Epithelial cell of esophagus (primary cell): ENCODE results near the gene ADAMTS20.
A peak's percentile ranks its signal among the peaks of the same experiment; 100 is the strongest.

ENCODE experiments used
- DNase-seq: peaks from one replicate; pipeline ENCODE4 v3.0.0; 2010; ENCODE audit warnings: low read depth
- H3K4me3 ChIP-seq: 2 replicates; pipeline ENCODE4 v1.5.1; 2011; ENCODE audit warnings: mild to moderate bottlenecking, low read length, control low read depth
- TF ChIP-seq, protein P1 (sequence below): IDR thresholded peaks from 2 replicates; pipeline ENCODE4 v1.5.1; 2011; ENCODE audit warnings: low read depth, mild to moderate bottlenecking, low read length, control low read depth, inconsistent platforms; ENCODE audit not compliant: insufficient read depth; ENCODE audit errors: missing control alignments

The ADAMTS20 gene

GRCh38 chr12:43336962-43337555, 214.9 kb downstream of the ADAMTS20 start:
- peak; percentile 40 for DNase-seq
- TF ChIP-seq, protein P1, sequence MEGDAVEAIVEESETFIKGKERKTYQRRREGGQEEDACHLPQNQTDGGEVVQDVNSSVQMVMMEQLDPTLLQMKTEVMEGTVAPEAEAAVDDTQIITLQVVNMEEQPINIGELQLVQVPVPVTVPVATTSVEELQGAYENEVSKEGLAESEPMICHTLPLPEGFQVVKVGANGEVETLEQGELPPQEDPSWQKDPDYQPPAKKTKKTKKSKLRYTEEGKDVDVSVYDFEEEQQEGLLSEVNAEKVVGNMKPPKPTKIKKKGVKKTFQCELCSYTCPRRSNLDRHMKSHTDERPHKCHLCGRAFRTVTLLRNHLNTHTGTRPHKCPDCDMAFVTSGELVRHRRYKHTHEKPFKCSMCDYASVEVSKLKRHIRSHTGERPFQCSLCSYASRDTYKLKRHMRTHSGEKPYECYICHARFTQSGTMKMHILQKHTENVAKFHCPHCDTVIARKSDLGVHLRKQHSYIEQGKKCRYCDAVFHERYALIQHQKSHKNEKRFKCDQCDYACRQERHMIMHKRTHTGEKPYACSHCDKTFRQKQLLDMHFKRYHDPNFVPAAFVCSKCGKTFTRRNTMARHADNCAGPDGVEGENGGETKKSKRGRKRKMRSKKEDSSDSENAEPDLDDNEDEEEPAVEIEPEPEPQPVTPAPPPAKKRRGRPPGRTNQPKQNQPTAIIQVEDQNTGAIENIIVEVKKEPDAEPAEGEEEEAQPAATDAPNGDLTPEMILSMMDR = peak; percentile 49
- no peak overlapping the region for H3K4me3 ChIP-seq

DNA sequence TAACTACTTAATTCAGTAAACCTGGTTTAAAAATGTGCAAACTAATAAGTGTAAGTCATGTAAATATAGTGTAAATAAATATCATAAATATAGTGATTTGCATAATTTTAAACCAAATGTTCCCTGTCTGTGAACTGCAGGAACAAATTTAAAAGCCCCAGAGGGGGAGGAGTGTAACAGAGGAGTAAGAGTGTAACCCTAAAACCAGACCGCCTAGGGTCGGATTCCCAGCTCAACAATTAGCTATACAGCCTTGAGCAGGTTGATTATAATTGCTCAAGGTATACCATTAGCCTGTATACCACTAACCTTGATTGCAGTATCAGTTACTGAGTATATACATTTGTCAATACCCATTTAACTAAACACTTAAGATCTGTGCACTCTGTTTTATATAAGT, 218.4 kb downstream of the ADAMTS20 start:
- TF ChIP-seq, protein P1 = no peak
- no peak overlapping the region for H3K4me3 ChIP-seq
- no peak for DNase-seq

DNA sequence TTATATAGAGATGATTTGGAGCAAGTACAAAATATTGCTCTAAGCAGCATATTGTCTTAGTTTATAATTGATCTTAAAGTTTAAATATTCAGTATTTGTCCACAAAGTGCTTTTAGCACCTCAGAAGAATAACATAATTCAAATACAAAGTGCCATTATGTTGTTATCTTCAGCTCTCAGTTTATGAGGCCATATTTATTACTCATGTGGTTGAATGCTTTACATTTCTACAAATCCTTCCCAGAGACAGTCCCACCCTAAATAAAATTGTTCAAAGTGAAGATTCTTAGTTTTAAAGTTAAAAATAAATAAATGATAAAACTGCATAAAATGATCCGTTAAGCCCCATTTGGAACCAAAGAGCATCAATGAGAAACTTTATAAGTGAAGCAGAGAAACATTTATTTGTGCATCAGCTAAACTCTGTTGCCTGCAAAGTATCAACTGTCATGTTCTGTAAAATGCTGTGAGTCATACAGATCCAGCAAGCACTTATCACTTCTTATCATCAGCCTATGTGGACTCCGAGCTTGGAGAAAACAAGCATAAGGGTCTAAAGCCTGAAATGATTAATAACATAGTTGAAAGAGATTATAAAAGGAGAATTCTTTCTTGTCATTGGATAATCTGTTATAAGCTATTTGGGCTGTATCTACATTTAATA, 218.9 kb downstream of the ADAMTS20 start:
- TF ChIP-seq, protein P1 = no peak
- H3K4me3 ChIP-seq = no peak overlapping the region
- peak; percentile 27 for DNase-seq

DNA sequence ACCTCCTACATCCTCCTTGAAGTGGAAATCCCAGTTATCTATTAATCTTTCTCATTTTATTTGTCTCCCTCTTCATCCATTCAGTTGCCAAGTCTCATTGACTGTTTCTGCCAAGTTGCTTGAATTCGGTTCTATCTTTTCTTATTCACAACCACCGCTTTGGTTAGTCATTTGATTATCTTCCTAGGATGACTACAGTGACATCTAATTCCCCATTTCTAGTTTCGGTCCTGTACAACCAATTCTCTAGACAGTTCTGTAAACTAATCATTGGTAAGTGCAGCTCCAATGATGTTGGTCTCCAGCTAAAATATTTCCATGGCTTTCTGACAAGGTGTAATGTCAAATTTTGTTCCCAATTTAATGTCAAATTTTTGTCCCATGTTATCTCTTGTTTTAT, 220.1 kb downstream of the ADAMTS20 start:
- TF ChIP-seq, protein P1 = no peak
- no peak for DNase-seq
- H3K4me3 ChIP-seq = no peak overlapping the region

DNA sequence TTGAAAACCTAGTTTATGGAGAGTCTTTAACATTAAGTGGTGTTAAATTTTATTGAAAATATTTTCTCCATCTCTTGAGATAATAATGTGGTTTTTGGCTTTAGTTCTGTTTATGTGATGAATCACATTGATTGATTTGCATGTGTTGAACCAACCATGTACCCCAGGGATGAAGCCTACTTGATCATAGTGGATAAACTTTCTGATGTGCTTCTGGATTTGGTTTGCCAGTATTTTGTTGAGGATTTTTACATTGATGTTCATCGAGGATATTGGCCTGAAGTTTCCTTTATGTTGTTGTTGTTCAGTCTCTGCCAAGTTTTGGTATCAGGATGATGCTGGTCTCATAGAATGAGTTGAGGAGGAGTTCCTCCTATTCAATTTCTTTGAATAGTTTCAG, 222.6 kb downstream of the ADAMTS20 start:
- no peak overlapping the region for H3K4me3 ChIP-seq
- no peak for DNase-seq
- TF ChIP-seq, protein P1 = no peak

DNA sequence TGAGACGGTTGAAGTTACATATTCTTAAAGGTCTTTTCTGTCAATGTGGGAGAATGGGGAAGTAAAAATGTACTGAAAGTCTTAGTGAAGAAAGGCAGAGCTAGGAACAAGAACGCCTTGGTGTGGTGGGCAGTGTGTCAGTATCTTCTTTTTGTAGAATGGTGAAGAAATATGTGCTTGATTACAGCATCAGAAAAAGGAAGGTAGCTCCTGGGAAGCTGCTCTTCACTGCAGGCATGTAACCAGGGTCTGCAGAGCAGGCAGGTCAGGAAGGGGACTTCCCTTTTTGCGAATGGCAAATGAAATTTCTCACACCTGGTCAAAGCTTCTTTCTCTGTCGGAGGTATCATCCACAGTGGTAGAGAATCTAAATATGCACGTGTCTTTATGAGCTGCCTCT, 226.2 kb downstream of the ADAMTS20 start:
- TF ChIP-seq, protein P1 = no peak
- no peak for DNase-seq
- no peak overlapping the region for H3K4me3 ChIP-seq

- TF ChIP-seq, protein P1 = no peak
- no peak for DNase-seq
- no peak overlapping the region for H3K4me3 ChIP-seq
Measured at GRCh38 chr12:43320281-43320680, 231.7 kb downstream of the ADAMTS20 start.
